Activated T-helper 1 cell treated with Interleukin-2 at 50 U/mL for 16 hours (primary cell): Measurements from ENCODE around the gene FAM187B.
"Not testable (repeated sequence)": the region's sequence is repeated elsewhere in the genome, so short reads cannot be mapped to it uniquely, and the experiment has no call there.

Experiments used
- DNase-seq: peaks from one replicate; pipeline ENCODE4 v3.0.0-alpha.2; 2020; ENCODE audit warnings: low read depth

Gene FAM187B

DNA sequence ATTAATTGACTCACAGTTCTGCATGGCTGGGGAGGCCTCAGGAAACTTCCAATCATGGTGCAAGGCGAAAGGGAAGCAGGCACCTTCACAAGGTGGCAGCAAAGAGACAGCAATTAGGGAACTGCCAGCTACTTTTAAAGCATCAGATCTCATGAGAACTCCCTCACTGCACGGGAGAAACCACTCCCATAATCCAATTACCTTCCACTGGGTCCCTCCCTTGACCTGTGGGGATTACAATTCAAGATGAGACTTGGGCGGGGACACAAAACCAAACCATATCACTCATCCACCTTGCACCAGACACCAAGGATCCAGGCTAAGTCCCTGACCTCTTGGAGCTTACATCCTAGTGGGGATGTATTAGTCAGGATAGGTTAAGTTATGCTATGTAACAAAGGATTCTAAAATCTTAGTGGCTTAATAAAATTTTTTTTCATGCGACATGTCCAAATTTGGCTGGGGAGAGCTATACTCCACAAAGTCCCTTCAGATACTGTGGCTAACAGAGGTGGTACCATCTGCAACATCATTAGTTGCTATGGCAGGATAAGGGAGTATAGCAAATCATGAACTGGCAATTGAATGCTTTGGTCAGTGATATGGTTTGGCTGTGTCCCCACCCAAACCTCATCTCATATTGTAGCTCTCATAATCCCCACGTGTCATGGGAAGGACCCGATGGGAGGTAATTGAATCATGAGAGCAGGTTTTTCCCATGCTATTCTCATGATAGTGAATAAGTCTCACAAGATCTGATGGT, 8.3 kb upstream of the FAM187B start:
- DNase-seq, result no peak

DNA sequence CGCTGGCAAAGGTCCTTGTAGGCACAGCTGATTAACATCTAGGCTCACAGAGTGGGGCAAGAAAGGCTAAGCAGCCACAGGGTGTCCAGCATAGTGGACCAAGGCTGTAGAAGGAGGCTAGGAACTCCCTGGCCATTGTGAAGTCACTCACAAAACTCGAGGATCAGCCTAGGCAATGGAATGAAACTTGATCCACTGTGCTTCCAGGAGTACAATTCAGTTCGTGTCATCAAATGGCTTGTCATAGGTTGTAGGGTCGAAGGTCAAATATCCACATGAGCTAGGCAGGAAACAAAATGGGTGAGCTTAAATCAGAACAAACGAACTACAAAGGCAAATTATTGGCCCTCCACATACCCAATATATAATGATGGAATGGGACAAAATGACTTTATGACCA, 4.4 kb upstream of the FAM187B start:
- DNase-seq, result no peak

DNA sequence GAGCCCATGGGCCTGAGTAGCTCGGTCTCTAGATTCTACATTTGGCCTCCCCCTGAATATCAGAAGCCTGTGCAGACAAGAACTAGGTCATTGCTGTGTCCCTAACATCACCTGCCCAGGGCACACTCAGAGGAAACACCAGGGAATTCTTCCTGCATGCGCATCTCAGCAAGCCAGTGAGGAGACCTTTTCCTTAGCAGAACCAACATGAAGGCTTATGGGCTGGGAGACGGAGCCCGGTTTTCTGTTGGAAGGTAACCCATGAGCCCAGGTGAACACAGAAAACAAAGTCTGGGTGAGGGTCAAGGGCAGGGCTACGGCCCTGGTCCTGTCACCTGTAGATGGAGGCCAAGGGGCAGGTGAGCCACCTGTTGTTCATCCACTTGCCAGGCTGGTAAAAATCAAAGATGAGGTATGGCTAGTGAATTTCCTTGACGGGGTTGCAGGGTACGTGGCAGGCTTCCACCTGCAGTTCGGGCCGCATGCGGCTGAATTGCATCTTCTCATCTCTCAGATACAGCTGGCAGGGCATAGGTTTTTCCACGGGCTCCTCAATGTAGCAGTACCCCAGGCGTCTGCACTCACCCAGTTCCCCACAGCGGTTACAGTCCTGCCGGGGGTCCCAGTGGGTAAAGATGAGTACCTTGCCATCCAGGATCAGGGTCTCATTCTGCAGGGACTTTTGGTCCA, 3.6 kb upstream of the FAM187B start:
- DNase-seq, result no peak

DNA sequence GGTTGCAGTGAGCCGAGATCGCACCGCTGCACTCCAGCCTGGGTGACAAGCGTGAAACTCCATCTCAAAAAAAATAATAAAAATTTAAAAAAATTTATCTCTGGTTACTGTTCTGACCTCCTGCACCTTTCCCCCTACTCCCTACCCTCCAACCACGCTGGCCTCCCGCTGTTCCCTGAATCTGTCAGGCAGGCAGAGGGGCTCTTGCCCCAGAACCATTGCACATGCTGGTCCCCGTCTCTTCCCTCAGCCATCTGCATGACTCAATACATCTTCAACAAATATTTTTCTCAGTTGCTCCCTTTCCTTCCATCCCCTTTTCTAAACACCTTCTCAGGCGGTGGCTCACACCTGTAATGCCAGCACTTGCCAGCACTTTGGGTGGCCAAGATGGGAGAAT, 1.1 kb upstream of the FAM187B start:
- DNase-seq, result no peak

DNA sequence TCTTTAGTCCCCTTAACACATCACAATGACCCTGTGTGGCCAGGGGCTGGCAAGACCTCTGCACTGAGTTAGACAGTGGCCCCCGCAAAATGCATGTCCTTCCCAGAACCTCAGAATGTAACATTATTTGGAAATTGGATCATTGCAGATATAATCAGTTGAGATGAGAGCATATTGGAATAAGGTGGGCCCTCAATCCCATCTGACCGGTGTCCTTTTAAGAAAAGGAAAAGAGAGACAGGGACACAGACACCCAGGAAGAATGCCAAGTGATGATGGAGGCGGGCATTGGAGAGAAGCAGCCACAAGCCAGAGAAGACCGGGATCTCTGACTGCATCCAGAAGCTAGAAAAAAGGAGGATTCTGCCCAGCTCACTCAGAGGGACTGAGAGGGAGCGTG, 1.8 kb downstream of the FAM187B start:
- DNase-seq, result no peak

DNA sequence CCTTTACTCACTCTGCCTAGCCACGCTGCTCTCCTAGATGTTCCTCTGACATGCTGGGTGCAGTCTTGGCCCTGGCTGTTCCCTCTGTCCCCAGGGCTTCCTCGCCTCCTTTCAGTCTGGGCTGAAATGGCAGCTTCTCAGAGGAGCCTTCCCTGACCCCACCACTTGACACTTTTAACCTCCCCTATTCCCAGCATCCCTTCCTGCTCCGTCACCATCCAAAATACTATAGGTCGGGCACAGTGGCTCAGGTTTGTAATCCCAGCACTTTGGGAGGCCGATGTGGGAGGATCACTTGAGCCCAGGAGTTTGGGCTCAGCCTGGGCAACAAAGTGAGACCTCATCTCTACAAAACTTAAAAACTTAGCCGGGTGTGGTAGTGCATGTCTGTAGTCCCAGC, 2.6 kb downstream of the FAM187B start:
- no peak for DNase-seq

DNA sequence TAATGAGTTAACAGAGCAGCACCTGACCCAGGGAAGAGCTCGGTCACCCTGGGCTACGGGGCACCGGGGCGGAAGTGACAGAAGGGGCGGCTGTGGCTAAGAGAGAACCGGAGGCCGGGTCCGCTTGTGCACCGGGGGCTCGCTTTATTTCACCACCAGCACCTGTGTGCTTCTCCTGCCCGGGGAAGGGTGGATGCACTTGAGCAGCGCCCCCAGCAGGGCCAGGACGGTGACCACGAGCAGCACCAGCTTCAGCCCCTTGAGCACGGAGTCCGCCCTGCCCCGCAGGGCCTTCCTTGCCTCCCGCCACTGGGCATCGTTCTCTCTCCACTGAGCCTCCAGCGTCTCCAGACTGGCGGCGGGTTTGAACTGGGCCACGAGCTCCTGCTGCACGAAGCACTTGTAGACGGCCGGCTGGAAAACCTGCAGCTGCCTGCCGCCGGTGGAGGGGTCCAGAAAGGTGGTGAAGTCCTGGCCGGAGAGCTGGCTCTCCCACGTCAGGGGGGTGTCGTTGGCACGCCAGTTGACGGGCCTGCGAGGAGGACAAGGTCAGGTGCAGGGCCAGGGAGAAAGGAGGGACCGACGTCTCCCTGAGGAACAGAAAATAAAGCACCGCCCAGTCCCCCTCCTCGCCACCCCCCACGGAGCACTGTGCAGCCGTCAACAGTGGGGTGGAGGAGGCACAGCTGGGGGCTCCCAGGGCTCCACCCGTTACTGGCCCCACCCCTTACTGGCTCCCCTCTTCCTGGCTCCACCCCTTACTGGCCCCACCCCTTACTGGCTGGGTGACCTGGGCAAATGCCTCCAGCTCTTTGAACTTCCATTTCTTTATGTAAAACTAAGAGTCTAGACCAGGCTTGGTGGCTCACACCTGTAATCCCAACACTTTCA, 3.6 kb downstream of the FAM187B start:
- DNase-seq, result no peak

DNA sequence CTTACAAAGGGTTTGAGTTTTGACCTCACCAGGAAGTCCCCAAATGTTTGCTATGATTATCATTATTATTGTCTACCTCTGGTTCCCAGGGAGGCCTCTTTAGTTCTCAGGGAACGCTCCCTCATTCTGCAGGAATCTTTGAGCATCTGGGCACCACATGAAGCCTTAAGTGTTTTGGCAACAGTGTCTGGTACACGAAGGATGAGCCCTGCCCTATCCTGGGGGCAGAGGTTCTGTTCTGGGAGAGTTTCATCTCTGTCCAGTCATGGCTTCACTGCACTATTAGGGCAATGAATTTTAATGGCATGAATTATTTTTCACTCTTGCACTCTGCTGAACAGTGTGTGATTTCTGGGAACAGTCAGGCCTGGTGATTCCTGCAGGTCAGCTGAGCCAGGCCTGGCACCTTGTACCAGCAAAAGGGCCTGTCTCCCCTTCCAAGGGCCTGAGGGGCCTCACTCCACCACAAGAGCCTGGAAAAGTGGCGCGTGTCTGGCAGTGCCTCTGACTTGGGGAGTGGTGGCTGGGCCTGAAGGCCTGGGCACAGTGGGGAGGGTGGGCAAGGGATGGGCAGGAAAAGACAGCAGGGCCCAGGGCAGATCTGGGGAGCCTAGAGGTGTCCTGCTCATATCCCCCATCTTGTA, 4.6 kb downstream of the FAM187B start:
- DNase-seq, result no peak

DNA sequence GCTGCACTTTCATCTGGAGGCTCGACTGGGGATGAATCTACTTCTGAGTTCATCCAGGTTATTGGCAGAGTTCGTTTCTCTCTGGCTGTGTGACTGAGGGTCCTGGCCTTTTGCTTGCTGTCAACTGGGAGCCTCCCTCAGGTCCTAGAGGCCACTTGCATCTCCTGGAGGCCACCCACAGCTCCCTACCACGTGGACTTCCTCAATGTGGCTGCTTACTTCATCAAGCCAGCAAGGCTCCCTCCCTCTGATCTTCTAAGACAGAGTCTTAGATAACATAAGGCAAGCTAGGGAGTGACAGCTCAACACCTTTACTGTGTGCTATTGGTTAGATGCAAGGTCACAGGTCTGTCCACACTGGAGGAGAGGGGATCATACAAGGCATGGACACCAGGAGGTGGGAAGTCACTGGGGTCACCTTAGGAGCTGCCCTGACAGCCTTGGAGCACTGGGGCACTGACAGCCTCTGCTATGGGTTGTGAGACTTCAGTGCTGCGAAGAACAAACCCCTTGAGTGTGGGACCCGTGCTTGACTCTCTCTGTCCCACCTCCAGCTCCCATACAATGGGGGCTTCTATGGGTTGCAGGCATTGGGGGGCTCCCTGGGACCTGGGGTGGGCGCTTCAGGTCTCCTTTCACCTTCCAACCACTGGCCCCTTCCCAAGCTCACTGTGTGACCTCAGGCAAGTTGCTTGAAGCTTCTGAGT, 5.3 kb downstream of the FAM187B start:
- no peak for DNase-seq

DNA sequence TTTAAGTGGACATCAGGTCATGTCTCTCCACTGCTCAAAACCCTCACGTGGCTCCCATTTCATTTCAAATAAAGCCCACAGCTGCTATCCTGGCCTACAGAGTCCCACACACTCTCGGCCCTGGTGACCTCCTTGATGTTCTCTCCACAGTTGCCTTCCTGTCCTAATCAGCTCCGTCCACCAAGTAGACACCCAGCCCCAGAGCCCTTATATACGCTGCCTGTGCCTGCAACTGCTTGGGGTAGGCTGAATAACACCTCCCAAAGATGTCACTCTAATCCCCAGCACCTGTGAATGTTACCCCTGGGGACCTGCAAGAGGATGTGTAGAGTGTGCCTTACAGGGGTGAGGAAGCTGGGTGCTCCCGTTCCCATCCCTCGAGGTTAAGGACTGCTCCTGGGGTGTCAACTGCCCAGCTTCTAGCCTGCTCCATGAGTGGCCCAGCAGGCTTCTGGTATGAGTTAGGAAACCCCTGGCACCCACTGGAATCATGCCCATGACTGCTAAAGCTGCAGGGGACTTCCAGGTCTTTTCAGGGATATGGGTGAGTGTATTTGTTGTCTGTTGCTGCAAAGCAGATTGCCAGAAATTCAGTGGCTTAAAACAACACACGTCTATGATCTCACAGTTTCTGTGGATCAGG, 6.0 kb downstream of the FAM187B start:
- DNase-seq, result no peak

DNA sequence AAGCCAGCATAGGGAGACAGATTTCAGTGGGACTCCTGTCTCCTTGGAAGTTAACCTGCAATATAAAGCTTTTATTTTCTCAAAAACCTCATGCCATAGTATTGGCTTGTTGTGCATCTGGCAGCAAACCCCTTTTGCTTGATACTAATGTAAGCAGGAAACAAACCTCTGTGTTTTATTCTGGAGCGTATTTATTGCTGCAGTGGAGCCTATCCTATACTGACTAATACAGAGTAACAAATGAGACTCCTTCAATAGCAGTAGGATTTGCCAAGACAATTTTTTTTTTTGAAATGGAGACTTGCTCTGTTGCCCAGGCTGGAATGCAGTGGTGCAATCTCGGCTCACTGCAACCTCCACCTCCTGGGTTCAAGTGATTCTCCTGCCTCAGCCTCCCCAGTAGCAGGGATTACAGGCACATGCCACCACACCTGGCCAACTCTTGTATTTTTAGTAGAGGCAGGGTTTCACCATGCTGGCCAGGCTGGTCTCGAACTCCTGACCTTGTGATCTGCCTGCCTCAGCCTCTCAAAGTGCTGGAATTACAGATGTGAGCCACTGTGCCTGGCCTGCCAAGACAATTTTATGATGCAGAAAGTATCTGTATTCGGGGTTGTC, 7.5 kb downstream of the FAM187B start:
- DNase-seq, result not testable (repeated sequence)

DNA sequence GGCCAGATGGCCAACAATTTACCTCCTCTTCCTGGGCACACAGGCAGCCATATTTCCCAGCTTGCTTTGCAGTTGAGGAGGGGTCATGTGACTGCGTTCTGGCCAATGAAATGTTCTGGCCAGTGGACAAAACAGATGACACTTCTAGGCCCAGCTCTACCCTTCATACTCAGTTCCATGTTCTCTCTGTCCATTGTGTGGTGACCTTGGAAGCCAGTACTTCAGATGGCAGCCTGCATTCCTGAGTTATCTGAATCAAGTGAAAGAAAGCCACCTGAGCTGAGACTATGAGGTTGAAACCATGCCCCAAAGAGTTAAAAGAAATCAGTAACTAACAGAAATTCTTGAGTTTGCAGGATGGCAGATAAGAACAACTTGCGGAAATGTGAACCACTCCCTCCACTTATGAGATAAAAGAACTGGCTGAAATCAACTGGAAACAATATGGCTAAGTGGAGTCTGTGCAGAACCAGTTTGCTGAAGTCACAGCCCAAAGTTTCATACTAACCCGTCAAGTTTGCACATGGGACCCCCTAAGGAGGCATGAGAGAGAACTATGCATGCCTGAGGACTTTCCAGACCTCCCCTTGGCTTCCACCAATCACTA, 8.1 kb downstream of the FAM187B start:
- no peak for DNase-seq

DNA sequence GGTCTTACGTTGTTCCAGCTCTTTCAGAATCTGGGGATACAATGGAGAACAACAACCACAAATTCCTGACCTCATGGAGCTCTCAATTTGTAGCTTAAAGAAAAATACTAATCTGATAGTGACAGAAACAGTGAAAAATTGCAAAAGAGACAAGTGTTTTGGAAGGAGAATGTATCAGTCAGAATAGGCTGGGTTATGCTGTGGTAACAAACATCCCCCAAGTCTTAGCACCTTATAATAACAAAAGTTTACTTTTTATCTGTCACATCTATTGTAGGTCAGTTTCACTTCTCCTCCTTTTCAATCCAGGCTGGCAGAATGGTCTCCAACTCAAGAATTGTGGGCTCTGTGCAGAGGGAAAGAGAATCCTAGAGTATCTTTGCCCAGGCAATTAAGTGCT, 9.5 kb downstream of the FAM187B start:
- DNase-seq, result no peak

DNA sequence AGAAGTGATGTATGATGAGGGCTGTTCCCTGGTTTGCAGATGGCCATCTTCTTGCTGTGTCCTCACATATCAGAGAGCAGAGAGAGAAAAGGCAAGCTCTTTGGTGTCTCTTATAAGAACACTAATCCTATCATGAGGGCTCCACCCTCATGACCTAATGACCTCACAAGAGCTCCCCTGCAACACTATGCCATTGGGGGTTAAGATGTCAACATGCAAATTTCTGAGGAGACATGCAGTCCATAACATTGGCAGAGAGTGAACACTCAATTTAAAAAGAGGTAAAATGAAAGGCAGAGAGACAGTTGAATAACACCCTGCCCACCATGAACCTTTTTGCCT, 10.9 kb downstream of the FAM187B start:
- DNase-seq, result no peak

DNA sequence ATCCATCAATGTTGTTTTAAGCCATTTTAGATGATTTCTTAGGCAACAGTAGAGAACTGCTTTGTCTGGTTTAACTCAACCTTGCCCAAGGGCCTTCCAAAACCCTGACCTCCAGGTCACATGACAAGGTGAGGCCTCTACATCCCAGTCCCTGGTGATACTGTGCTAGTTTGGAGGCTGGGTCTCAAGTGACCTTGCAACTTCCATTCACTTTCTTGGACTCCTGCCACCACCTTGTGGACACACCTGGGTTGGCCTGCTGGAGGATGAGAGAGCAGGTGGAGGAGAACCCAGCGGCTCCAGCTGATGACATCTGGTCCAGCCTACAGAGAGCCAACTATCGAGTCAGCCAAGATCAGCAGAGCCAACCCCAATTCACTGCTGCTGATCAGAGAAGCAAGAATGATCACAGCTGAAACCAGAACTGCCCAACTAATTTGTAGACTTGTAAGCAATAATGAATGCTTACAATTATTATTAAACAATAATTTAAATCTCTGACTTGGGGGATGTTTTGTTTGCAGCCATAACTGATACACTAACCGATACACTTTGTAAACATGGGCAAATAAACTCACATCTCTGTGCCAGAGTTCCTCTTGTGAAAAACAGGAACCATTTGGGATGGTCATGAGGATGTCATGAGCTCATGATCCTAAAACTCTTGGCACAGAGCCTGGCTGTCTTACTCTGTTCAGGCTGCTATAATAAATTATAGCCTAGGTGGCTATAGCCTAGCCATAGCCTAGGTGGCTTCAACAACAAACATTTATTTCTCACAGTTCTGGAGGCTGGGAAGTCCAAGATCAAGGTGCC, 11.5 kb downstream of the FAM187B start:
- DNase-seq, result no peak

DNA sequence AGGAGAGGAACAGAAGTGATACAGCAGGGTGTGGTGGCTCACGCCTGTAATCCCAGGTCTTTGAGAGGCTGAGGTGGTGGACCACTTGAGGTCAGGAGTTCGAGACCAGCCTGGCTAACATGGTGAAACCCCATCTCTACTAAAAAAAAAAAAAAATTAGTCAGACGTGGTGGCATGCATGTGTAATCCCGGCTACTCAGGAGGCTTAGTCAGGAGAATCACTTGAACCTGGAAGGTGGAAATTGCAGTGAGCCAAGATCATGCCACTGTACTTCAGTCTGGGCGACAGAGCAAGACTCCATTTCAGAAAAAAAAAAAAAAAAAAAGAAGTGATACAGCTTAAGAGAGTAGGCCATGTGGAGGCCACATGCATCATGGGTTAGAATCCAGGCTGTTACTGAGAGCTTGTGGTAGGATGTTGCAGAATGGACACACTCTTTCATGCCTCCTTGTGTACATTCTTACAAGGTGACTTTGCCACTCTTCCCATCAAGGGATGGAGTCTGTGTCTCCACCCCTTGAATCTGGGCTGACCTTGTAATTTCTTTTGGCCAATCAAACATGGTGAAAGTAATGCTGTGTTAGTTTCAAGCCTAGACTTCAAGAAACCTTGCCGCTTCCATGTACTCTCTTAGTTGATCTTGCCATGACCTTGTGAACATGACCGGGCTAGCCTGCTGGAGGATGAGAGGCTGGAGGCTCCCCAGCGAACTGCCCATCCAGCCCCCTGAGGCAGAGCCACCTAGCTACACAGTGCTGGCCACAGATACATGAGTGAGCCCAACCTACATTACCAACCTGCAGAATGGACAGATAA, 12.3 kb downstream of the FAM187B start:
- no peak for DNase-seq

DNA sequence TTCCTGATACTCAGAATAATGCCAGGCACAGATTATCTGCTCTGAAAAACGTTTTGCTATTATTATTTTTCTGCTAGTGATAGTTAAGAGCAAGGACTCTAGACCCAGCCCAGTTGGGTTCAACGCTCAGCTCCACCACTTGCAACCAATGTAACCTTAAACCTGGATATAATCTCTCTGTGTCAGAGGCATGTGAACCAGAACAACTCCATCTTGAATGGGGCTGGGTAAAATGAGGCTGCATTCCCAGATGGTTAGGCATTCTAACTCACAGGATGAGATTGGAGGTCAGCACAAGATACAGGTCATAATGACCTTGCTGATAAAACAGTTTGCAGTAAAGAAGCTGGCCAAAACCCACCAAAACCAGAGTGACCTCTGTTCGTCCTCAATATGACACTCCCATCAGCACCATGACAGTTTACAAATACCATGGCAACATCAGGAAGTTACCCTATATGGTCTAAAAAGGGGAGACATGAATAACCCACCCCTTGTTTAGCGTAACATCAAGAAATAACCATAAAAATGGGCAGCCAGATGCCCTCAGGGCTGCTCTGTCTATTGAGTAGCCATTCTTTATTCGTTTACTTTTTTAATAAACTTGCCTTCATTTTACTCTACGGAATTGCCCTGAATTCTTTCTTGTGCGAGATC, 13.6 kb downstream of the FAM187B start:
- no peak for DNase-seq
